HG03558 (cell line): ENCODE measurements around the gene SHBG.
"Not testable (repeated sequence)": the region's sequence is repeated elsewhere in the genome, so short reads cannot be mapped to it uniquely, and the experiment has no call there.

ENCODE experiments used
- ATAC-seq: cut with Tn5 transposase; IDR thresholded peaks from one replicate; pipeline ENCODE4 v1.9.1; 2021; ENCODE audit warnings: moderate number of reproducible peaks; ENCODE audit not compliant: unreplicated experiment; ENCODE audit errors: extremely low read depth

SHBG gene

GRCh38 chr17:7611635-7612293 is 18.2 kb upstream of the SHBG start:
- no peak for ATAC-seq

DNA sequence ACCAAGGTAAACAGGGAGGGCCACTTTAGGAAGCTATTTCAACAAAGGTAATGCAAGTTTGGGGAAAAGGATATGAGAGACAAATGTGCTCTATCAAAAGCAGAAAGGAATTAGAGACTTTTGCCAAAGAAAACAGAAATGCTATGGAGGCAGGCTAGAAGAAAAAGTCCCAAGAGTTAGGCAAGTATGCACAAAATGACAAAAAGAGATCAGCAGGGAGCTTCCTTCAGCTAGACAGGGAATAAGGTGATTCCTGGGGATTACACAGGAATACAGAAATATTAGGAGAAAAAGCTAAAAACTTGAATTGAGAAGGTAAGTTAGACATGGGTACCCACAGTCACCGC is 17.7 kb upstream of the SHBG start:
- no peak for ATAC-seq

GRCh38 chr17:7613769-7614424 is 16.0 kb upstream of the SHBG start:
- no peak for ATAC-seq

DNA sequence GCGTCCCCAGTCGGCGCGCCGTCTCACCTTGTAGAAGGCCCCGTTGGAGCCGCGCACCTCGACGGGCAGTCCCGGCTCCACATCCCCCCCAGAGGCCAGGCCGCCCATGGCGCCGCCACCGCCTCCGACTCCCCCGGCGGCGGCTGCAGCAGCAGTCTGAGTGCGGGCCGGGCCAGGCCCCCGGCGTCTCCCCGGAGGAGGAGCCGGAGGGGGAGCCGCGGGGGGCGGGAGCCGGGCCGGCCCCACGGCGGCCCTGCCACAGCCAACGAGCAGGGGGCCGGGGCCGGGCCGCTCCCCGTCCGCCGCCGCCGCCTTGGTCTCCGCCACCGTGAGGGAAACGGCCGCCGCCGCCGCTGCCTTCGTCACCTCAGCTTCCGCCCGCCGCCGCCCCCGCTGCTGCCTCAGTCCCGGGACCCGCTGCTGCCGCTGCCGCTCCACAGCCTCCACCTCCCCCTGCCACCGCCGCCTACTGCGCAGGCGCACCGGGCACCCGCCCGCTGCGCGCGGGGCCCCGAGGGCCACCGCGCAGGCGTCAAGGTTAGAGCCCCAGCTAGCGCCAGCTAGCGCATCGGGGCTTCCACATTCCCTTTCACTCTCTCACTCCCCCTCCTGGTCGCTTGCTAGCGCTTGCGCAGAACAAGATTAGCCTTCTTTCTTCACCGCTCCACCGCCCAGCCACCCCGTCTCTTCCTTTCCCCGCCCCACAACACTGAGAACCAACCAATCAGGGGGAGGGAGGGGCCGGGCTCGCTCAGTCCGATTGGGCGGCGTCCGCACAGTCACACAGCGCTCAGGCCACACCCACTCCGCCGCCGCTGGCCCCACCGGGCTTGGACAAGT is 15.3 kb upstream of the SHBG start, which contains the start of gene FXR2:
Gene FXR2 (minus strand): TSS at position 473 of the 840 bp plus-strand sequence. CDS start 365 bp downstream, at position 108.
- peak; percentile 70 for ATAC-seq

GRCh38 chr17:7615265-7615747 is 14.6 kb upstream of the SHBG start:
- ATAC-seq = no peak

DNA sequence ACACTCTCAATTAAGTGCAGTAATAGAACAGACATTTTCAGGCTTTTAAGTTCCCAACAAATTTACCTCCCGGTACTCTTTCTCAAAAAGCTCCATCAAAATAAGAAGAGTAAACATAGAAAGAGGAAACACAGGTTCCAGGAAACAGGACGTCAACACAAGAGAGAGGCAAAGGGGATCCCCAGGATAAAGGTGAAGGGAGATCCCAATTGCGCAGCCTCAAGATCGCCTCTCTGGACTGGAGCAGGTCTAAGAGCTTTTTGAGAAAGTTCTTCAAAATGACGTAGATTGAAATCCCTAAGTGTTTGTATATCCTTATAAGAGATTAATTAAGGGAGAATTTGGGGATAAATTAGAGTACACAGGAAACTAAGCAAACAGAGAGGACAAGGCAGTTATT is 11.3 kb upstream of the SHBG start:
- ATAC-seq = no peak

DNA sequence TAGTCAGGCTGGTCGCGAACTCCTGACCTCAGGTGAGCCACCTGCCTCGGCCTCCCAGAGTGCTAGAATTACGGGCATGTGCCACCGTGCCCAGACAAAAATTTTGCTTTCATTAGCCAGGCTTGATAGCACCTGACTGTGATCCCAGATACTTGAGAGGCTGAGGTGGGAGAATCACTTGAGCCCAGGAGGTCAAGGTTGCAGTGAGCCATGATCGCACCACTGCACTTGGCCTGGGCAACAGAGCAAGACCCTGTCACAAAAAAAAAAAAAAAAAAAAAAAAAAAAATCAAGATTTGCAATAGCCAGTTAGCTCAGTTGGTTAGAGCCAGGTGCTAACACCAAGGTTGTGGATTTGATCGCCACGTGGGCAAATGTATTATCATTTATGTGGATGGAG is 9.1 kb upstream of the SHBG start:
- no peak for ATAC-seq

DNA sequence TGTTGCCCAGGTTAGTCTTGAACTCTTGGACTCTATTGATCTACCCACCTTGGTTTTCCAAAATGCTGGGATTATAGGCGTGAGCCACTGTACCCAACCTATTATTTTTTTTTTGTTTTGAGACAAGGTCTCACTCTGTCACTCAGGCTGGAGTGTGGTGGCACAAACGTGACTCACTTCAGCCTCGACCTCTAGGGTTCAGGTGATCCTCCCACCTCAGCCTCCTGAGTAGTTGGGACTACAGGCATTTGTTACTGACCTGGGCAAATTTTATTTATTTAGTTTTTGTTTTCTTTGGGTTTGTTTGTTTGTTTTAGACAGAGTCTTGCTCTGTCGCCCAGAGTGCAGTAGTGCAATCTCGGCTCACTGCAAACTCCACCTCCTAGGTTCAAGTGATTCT is 6.3 kb upstream of the SHBG start:
- ATAC-seq = no peak

DNA sequence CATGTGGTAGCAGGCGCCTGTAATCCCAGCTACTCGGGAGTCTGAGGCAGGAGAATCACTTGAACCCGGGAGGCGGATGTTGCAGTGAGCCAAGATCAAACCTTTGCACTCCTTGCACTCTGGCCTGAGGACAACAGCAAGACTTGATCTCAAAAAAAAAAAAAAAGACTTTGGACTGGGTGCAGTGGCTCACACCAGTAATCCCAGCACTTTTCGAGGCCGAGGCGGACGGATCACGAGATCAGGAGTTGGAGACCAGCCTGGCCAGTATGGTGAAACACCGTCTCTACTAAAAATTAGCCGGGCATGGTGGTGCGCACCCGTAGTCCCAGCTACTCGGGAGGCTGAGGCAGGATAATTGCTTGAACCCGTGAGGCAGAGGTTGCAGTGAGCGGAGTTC is 4.2 kb upstream of the SHBG start:
- not testable (repeated sequence) for ATAC-seq

DNA sequence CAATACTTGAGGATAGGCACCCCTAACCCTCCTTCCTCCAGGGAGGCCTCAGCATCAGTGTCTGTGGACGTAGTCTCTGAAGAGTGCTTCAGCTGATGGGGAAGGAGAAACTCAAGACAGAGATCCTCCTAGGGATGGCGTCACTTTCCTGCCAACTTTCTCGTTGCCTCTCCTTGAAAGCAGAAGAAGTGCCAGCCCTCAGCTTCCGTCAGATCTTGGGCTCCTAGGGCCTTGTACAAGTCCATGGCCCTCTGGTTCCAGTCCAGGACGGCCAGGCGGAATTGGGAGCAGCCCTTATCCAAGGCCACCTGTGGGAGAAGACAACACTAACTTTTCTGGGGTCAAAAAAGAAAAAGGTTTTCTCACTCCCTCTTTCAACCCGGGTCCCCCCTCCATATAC is 3.6 kb upstream of the SHBG start:
- ATAC-seq = no peak

DNA sequence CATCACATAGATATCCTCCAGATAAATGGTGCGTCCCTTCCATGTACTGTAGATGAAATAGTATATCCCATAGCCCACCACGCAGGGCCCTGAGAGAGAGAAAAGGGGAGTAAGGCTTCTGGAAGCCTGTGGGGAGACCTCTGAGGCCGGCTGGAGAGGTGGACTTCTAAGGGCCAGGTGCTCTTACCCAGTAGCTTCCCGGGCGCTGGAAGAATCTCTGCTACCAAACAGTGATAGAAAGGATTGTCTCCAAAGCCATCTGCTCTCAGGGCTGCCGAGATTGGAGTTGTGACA is 3.0 kb upstream of the SHBG start:
- ATAC-seq = no peak

- ATAC-seq = no peak
Measured at GRCh38 chr17:7627250-7628121, 2.4 kb upstream of the SHBG start, which contains the start of gene SAT2. TSS of gene SAT2 (minus strand) at chr17:7627821. CDS start at chr17:7627635, 186 bp downstream.

GRCh38 chr17:7631398-7632380 is 1.8 kb downstream of the SHBG start:
- ATAC-seq = no peak

GRCh38 chr17:7632492-7632894 is 2.6 kb downstream of the SHBG start:
- ATAC-seq = no peak

DNA sequence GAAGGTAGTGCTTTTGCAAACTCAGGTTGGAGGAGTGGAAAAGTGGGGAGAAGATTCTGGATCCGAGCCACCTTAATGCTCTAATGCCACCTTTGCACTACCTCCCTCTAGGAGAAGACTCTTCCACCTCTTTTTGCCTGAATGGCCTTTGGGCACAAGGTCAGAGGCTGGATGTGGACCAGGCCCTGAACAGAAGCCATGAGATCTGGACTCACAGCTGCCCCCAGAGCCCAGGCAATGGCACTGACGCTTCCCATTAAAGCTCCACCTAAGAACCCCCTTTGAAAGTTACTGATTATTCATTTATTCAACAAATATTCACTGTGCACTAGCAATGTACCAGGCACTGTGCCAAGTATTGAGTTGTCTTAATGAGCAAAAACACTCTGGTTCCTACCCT is 3.2 kb downstream of the SHBG start:
- no peak for ATAC-seq

DNA sequence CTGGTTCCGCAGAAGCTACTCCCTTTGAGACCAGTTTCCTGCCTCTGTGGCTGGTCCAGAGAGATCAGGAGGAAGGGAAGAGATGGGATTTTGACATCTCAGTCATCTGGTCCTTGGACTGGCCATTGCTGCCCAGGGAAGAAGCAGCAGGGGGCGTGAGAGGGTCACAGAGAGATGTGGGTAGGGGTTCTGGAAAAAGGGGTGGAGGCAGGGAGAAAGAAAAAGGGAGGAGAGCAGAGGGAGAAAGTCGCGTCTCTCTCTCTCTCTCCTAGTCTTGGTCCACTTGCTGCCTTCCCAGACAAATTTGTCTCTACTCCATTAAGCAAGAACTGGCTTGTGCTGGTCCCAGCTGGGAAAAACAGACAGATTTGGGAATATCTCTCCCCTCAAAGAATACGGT is 4.4 kb downstream of the SHBG start:
- ATAC-seq = no peak

GRCh38 chr17:7636163-7636562 is 6.2 kb downstream of the SHBG start:
- ATAC-seq = no peak

DNA sequence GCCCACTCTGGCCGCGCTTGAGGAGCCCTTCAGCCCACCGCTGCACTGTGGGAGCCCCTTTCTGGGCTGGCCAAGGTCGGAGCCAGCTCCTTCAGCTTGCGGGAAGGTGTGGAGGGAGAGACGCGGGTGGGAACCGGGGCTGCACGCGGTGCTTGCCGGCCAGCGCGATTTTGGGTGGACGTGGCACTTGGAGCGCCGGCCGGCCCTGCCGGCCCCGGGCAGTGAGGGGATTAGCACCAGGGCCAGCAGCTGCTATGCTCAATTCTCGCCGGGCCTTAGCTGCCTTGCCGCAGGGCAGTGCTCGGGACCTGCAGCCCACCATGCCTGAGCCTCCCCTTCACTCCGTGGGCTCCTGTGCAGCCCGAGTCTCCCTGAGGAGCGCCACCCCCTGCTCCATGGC is 10.8 kb downstream of the SHBG start:
- no peak for ATAC-seq

DNA sequence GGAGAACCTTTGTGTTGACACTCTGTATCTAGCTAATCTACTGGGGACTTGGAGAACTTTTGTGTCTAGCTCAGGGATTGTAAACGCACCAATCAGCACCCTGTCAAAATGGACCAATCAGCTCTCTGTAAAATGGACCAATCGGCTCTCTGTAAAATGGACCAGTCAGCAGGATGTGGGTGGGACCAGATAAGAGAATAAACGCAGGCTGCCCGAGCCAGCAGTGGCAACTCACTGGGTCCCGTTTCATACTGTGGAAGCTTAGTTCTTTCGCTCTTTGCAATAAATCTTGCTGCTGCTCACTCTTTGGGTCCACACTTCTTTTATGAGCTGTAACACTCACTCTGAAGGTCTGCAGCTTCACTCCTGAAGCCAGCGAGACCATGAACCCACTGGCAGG is 11.7 kb downstream of the SHBG start:
- not testable (repeated sequence) for ATAC-seq
